Left lobe of liver (tissue), 2 donors: ENCODE measurements around the gene ULK1. TPM values are rescaled to one million over a fixed set of nuclear protein-coding genes. Genes with fewer than 3 reads are reported as not detected.
"Not testable (repeated sequence)": the region's sequence is repeated elsewhere in the genome, so short reads cannot be mapped to it uniquely, and the experiment has no call there.

Source experiments
- ATAC-seq: fragments of 200-7000 bp; cut with Tn5 transposase; one replicate; pipeline ENCODE4 v1.9.1; 2020; ENCODE audit warnings: mild to moderate bottlenecking, moderate library complexity
- DNase-seq: peaks from one replicate; pipeline ENCODE4 v3.0.0-alpha.2; 2020; ENCODE audit warnings: low spot score
- total RNA-seq: library from RNA; stranded (reverse); gene quantifications from one replicate; pipeline ENCODE4 v1.2.1, GENCODE V29; 2021
- donor health status: DM: no; HTN: no; CAD: no; lungs with moderate emphysema.
- donor health status: DM: no; HTN: yes; CAD: no.

Gene ULK1
- total RNA-seq, 1 donor from 2014 or later, result 40.3 TPM

- not testable (repeated sequence) for DNase-seq
Observed at GRCh38 chr12:131960590-131961325, 66.3 kb downstream of the ULK1 start.

GRCh38 chr12:131961328-131961727 is 66.9 kb downstream of the ULK1 start:
- not testable (repeated sequence) for DNase-seq, ATAC-seq

More at GRCh38 chr12:131960590-131961325, 66.3 kb downstream of the ULK1 start:
- ATAC-seq, result not testable (repeated sequence)

GRCh38 chr12:131962069-131962468 is 67.6 kb downstream of the ULK1 start:
- ATAC-seq (no peak), DNase-seq (no peak)

GRCh38 chr12:131963381-131963780 is 69.0 kb downstream of the ULK1 start:
- ATAC-seq, result no peak
- DNase-seq, result no peak

- ATAC-seq (no peak), DNase-seq (no peak)
Observed at GRCh38 chr12:131965073-131965472, 70.7 kb downstream of the ULK1 start.

GRCh38 chr12:131971226-131971625 is 76.8 kb downstream of the ULK1 start:
- DNase-seq, result no peak
- ATAC-seq, result no peak

Other genes starting within 250 kb of the ULK1 start
- gene SFSWAP, start 183.5 kb upstream of the ULK1 start, total RNA-seq, result 15.7 TPM
- gene MMP17, start 66.2 kb upstream of the ULK1 start, total RNA-seq, result 1.1 TPM
- gene PUS1, start 34.7 kb downstream of the ULK1 start, total RNA-seq, result 19.6 TPM
- 14.3 TPM for gene EP400, start 55.3 kb downstream of the ULK1 start, total RNA-seq
- gene DDX51, start 249.7 kb downstream of the ULK1 start, total RNA-seq, result 9.3 TPM
- gene NOC4L, start 249.8 kb downstream of the ULK1 start, total RNA-seq, result 9.9 TPM